Fibroblast of skin of left quadriceps (primary cell): ENCODE data around the gene SLC7A6.

Source experiments
- DNase-seq, 2 experiments: peaks; one replicate each; pipeline ENCODE4 v3.0.0-alpha.2; 2013; ENCODE audit warnings: low read depth in 2 of 2

SLC7A6 gene

GRCh38 chr16:68346892-68347480 lies 82.7 kb downstream of the SLC7A6 start:
- DNase-seq, result no peak

- DNase-seq, result no peak
Measured at GRCh38 chr16:68347605-68348004, 83.3 kb downstream of the SLC7A6 start.

- no peak for DNase-seq
Measured at GRCh38 chr16:68348639-68349445, 84.5 kb downstream of the SLC7A6 start.

GRCh38 chr16:68349838-68350410 lies 85.6 kb downstream of the SLC7A6 start:
- no peak for DNase-seq

GRCh38 chr16:68350813-68351350 lies 86.6 kb downstream of the SLC7A6 start:
- DNase-seq, result no peak
